DOHH2 (cell line): ENCODE measurements around the gene CENPO.

Experiments
- H3F3A ChIP-seq: fragments of 200-600 bp; sonication (generic), shearing (Covaris generic); 2 replicates; pipeline ENCODE4 v1.6.0; 2016; ENCODE audit warnings: antibody characterized with exemption, mild to moderate bottlenecking; ENCODE audit not compliant: control insufficient read depth, insufficient read depth
- H3K27ac ChIP-seq: fragments of 200-600 bp; sonication (generic); 2 replicates; pipeline ENCODE4 v1.5.1; 2014; ENCODE audit warnings: low read depth, mild to moderate bottlenecking, low read length, moderate library complexity
- H3K27me3 ChIP-seq: fragments of 200-600 bp; sonication (generic); 2 replicates; pipeline ENCODE4 v1.6.1; 2014; ENCODE audit warnings: mild to moderate bottlenecking, low read length, mixed read lengths; ENCODE audit not compliant: control insufficient read depth
- H3K36me3 ChIP-seq: fragments of 200-600 bp; sonication (generic); 2 replicates; pipeline ENCODE4 v1.6.1; 2014; ENCODE audit warnings: mild to moderate bottlenecking, low read length, moderate library complexity, mixed read lengths; ENCODE audit not compliant: control insufficient read depth
- H3K4me1 ChIP-seq: fragments of 200-600 bp; sonication (generic); 2 replicates; pipeline ENCODE4 v1.6.1; 2014; ENCODE audit warnings: mild to moderate bottlenecking, low read length, mixed read lengths; ENCODE audit not compliant: control insufficient read depth
- H3K4me2 ChIP-seq: fragments of 200-600 bp; sonication (generic); 2 replicates; pipeline ENCODE4 v1.6.0; 2014; ENCODE audit warnings: mild to moderate bottlenecking, low read length, moderate library complexity
- H3K4me3 ChIP-seq: fragments of 200-600 bp; sonication (generic); 2 replicates; pipeline ENCODE4 v1.5.1; 2014; ENCODE audit warnings: mild to moderate bottlenecking, low read length, mixed read lengths
- H3K79me2 ChIP-seq: fragments of 200-600 bp; sonication (generic); 2 replicates; pipeline ENCODE4 v1.6.1; 2014; ENCODE audit warnings: mild to moderate bottlenecking, low read length, mixed read lengths; ENCODE audit not compliant: control insufficient read depth
- H3K9me2 ChIP-seq: fragments of 200-600 bp; sonication (generic); replicated peaks from 2 replicates; pipeline ENCODE4 v1.6.1; 2014; ENCODE audit warnings: mild to moderate bottlenecking, low read length, mixed read lengths; ENCODE audit not compliant: control insufficient read depth
- H3K9me3 ChIP-seq: fragments of 200-600 bp; sonication (generic); 2 replicates; pipeline ENCODE4 v1.6.1; 2014; ENCODE audit warnings: antibody characterized with exemption, low read length, mixed read lengths; ENCODE audit not compliant: control insufficient read depth, insufficient read depth
- H4K20me1 ChIP-seq: fragments of 200-600 bp; sonication (generic); 2 replicates; pipeline ENCODE4 v1.6.0; 2014; ENCODE audit warnings: low read depth, mild to moderate bottlenecking, antibody characterized with exemption, low read length, moderate library complexity; ENCODE audit not compliant: control insufficient read depth, insufficient read depth
- CTCF ChIP-seq: fragments of 200-600 bp; sonication (generic); IDR thresholded peaks from one replicate; pipeline ENCODE4 v1.5.1; 2014; ENCODE audit warnings: antibody characterized with exemption, mild to moderate bottlenecking, low read depth, low read length; ENCODE audit not compliant: poor library complexity, severe bottlenecking
- EZH2phosphoT487 ChIP-seq: fragments of 200-600 bp; sonication (generic); IDR thresholded peaks from 2 replicates; pipeline ENCODE4 v1.6.1; 2017; ENCODE audit warnings: borderline replicate concordance, mild to moderate bottlenecking, antibody characterized with exemption, low read length, moderate library complexity, mixed read lengths

Gene CENPO

GRCh38 chr2:24762518-24762917, 30.7 kb upstream of the CENPO start:
- Histone ChIP-seq H3K9me2 (no peaks in the 10 kb centered on the region), H3K4me1 (no peaks in the 10 kb centered on the region), H3K4me2 (no peak overlapping the region), H3K36me3 (peaks cover 4% of the 10 kb centered on the region; the same call in 1 of the 2 replicates), H4K20me1 (no peaks in the 10 kb centered on the region), H3K27me3 (no peaks in the 10 kb centered on the region), H3K9me3 (no peaks in the 10 kb centered on the region), H3K79me2 (no peaks in the 10 kb centered on the region), H3K27ac (no peak overlapping the region), H3K4me3 (no peak overlapping the region), H3F3A (no peaks in the 10 kb centered on the region)
- TF ChIP-seq EZH2phosphoT487 (no peak), CTCF (no peak)

GRCh38 chr2:24763843-24764242, 29.4 kb upstream of the CENPO start:
- Histone ChIP-seq H3K4me2 (no peak overlapping the region), H4K20me1 (no peaks in the 10 kb centered on the region), H3F3A (no peaks in the 10 kb centered on the region), H3K36me3 (peaks cover 4% of the 10 kb centered on the region; the same call in 1 of the 2 replicates), H3K4me1 (no peaks in the 10 kb centered on the region), H3K9me3 (no peaks in the 10 kb centered on the region), H3K9me2 (no peaks in the 10 kb centered on the region), H3K4me3 (no peak overlapping the region), H3K79me2 (no peaks in the 10 kb centered on the region), H3K27me3 (no peaks in the 10 kb centered on the region), H3K27ac (no peak overlapping the region)
- TF ChIP-seq EZH2phosphoT487 (no peak), CTCF (no peak)

GRCh38 chr2:24766609-24767008, 26.6 kb upstream of the CENPO start:
- Histone ChIP-seq H3K79me2 (no peaks in the 10 kb centered on the region), H3K27ac (no peak overlapping the region), H3K9me3 (no peaks in the 10 kb centered on the region), H3K4me3 (no peak overlapping the region), H3F3A (no peaks in the 10 kb centered on the region), H3K4me1 (no peaks in the 10 kb centered on the region), H3K27me3 (no peaks in the 10 kb centered on the region), H3K4me2 (no peak overlapping the region), H3K9me2 (no peaks in the 10 kb centered on the region), H4K20me1 (no peaks in the 10 kb centered on the region), H3K36me3 (peaks cover 4% of the 10 kb centered on the region; the same call in 1 of the 2 replicates)
- no peak for TF ChIP-seq CTCF
- TF ChIP-seq EZH2phosphoT487 = no peak

- TF ChIP-seq EZH2phosphoT487 (no peak), CTCF (no peak)
- Histone ChIP-seq H3K27ac (no peak overlapping the region), H3K79me2 (no peaks in the 10 kb centered on the region), H4K20me1 (no peaks in the 10 kb centered on the region), H3K4me1 (no peaks in the 10 kb centered on the region), H3K9me3 (no peaks in the 10 kb centered on the region), H3F3A (no peaks in the 10 kb centered on the region), H3K4me3 (no peak overlapping the region), H3K36me3 (no peaks in the 10 kb centered on the region), H3K4me2 (no peak overlapping the region), H3K9me2 (no peaks in the 10 kb centered on the region), H3K27me3 (no peaks in the 10 kb centered on the region)
These were observed 25.2 kb upstream of the CENPO start for GRCh38 chr2:24768013-24768412.
